A673 (cell line): Measurements from ENCODE around the gene PRTG. TPM values are rescaled to one million over a fixed set of nuclear protein-coding genes. Genes with fewer than 3 reads are reported as not detected.

Source experiments
- BruUV-seq: library from RNA; stranded (reverse); fragments of 400-500 nt; replicated peaks from 2 replicates; lab custom pipeline; 2021; lab: Mats Ljungman, UMichigan
- CTCF ChIA-PET: fragments of 300-600 bp; sonication (Branson Sonifier 250); formaldehyde crosslinking; loops from one replicate; lab custom pipeline; 2022; ENCODE audit warnings: antibody characterized with exemption; lab: Charles Lee
- POLR2A ChIA-PET: fragments of 300-600 bp; sonication (Branson Sonifier 250); formaldehyde crosslinking; loops from one replicate; lab custom pipeline; 2022; ENCODE audit warnings: antibody characterized with exemption; ENCODE audit not compliant: low non-redundant PET; lab: Charles Lee
- DNase-seq: peaks from one replicate; pipeline ENCODE4 v3.0.0-alpha.2; 2015; ENCODE audit warnings: low spot score
- H3K27ac ChIP-seq: fragments of 200-600 bp; sonication (generic); 2 replicates; pipeline ENCODE4 v1.5.1; 2016; ENCODE audit warnings: mixed run types, low read depth, mild to moderate bottlenecking, mixed read lengths, antibody characterized with exemption, low read length; ENCODE audit not compliant: poor library complexity, severe bottlenecking
- H3K27me3 ChIP-seq: fragments of 200-600 bp; sonication (generic); replicated peaks from 2 replicates; pipeline ENCODE4 v1.6.1; 2017; ENCODE audit warnings: mixed run types, low read depth, mild to moderate bottlenecking, mixed read lengths, antibody characterized with exemption, low read length; ENCODE audit not compliant: insufficient read depth, poor library complexity
- H3K36me3 ChIP-seq: fragments of 200-600 bp; sonication (generic); 2 replicates; pipeline ENCODE4 v1.6.1; 2016; ENCODE audit warnings: mixed run types, mild to moderate bottlenecking, mixed read lengths, antibody characterized with exemption, low read length; ENCODE audit not compliant: insufficient read depth, poor library complexity, severe bottlenecking
- H3K4me1 ChIP-seq: fragments of 200-600 bp; sonication (generic); 2 replicates; pipeline ENCODE4 v1.6.1; 2017; ENCODE audit warnings: mixed run types, mild to moderate bottlenecking, mixed read lengths, antibody characterized with exemption, low read length; ENCODE audit not compliant: insufficient read depth, poor library complexity, severe bottlenecking
- H3K4me3 ChIP-seq: fragments of 200-600 bp; sonication (generic); 2 replicates; pipeline ENCODE4 v1.5.1; 2016; ENCODE audit warnings: low read depth, mixed run types, mild to moderate bottlenecking, mixed read lengths, low read length; ENCODE audit not compliant: poor library complexity, severe bottlenecking
- H3K9me3 ChIP-seq: fragments of 200-600 bp; sonication (generic); 2 replicates; pipeline ENCODE4 v1.6.1; 2016; ENCODE audit warnings: mixed run types, low read depth, mild to moderate bottlenecking, mixed read lengths, antibody characterized with exemption, low read length; ENCODE audit not compliant: poor library complexity, severe bottlenecking
- EZH2 ChIP-seq: fragments of 200-600 bp; sonication (generic); IDR thresholded peaks from 2 replicates; pipeline ENCODE4 v1.6.1; 2017; ENCODE audit warnings: borderline replicate concordance, low read depth, mild to moderate bottlenecking, mixed read lengths, antibody characterized with exemption, low read length; ENCODE audit not compliant: poor library complexity, severe bottlenecking
- intact Hi-C: fragments of 100-400 bp; cut with micrococcal nuclease; formaldehyde crosslinking; loops from one replicate; pipeline ENCODE4 v1.10.0; 2022; ENCODE audit not compliant: unreplicated experiment
- total RNA-seq: library from RNA; stranded (reverse); gene quantifications from 2 replicates; pipeline ENCODE4 v1.2.3, GENCODE V29; 2021
- TF ChIP-seq, protein P1 (sequence below): fragments of 300-800, 200-600 bp; sonication (generic); conservative IDR thresholded peaks from 2 replicates; pipeline ENCODE4 v1.5.1; 2017; ENCODE audit warnings: low read depth, mild to moderate bottlenecking, antibody characterized with exemption, low read length, moderate library complexity, mixed read lengths

Gene PRTG
- total RNA-seq, 1 experiment from 2014 or later = 0.02 TPM

DNA sequence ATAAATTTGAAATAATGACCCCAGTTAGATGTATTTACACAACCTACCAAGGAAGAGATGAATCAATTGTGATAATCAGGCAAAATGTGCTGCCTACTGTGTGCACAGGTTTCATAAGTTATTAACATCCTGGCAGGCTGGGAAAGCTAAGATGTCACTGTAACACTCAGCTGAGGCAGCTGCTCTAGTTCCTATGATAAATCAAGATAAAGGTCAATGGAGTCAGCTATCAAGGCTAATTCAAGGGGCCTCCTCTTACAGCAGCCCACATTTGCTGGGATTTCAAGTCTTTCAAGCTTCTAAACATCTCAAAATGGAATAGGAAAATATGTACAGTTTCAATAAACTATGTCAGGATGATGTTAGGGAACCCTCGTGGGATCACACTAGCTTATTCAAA lies 84.1 kb downstream of the PRTG start:
- ChIA-PET CTCF (no interaction called here), POLR2A (interaction anchor here (0.6 kb wide), 1 partner anchor 32 kb away, joined by 8 read pairs; no protein-coding TSS in a partner anchor)
- intact Hi-C loops = no loop called here
- Histone ChIP-seq H3K27me3 (no peaks in the 10 kb centered on the region), H3K27ac (no peak overlapping the region), H3K36me3 (no peaks in the 10 kb centered on the region), H3K9me3 (no peaks in the 10 kb centered on the region), H3K4me1 (peaks cover 9% of the 10 kb centered on the region), H3K4me3 (no peak overlapping the region)
- BruUV-seq = no TSS peak
- DNase-seq = no peak
- TF ChIP-seq, protein P1, sequence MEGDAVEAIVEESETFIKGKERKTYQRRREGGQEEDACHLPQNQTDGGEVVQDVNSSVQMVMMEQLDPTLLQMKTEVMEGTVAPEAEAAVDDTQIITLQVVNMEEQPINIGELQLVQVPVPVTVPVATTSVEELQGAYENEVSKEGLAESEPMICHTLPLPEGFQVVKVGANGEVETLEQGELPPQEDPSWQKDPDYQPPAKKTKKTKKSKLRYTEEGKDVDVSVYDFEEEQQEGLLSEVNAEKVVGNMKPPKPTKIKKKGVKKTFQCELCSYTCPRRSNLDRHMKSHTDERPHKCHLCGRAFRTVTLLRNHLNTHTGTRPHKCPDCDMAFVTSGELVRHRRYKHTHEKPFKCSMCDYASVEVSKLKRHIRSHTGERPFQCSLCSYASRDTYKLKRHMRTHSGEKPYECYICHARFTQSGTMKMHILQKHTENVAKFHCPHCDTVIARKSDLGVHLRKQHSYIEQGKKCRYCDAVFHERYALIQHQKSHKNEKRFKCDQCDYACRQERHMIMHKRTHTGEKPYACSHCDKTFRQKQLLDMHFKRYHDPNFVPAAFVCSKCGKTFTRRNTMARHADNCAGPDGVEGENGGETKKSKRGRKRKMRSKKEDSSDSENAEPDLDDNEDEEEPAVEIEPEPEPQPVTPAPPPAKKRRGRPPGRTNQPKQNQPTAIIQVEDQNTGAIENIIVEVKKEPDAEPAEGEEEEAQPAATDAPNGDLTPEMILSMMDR = no peak
- TF ChIP-seq EZH2 = no peak

DNA sequence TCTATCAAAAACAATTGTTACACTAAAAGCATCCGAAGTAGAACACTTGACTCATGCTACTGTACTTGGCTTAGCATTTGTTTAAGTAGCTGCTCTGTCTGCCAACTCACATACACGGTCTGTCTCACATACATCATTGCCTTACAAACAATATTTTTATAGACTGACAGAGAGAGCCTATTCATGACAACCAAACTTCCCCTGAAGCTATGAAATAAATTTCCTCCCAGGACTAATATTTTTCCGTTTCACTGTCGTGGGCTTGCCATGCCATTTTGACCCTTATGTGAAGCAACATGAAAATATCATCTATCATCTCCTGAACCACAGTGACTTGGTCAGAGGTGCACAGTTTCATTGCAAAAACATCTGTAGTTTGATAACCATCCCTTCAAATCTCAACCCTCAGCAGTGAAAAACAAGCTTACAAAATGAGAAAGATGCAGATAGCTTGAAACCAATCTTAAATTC lies 88.4 kb downstream of the PRTG start:
- no peaks in the 10 kb centered on the region for H3K4me1 ChIP-seq
- TF ChIP-seq, protein P1 = no peak
- no peak for TF ChIP-seq EZH2
- no peak overlapping the region for H3K27ac ChIP-seq
- no peaks in the 10 kb centered on the region for H3K36me3 ChIP-seq
- no peak overlapping the region for H3K4me3 ChIP-seq
- BruUV-seq = no TSS peak
- no peak for DNase-seq
- intact Hi-C loops = loop anchor here (5.0 kb wide), 1 partner anchor 88 kb away; the partner anchor contains the start of gene PRTG
- H3K9me3 ChIP-seq = no peaks in the 10 kb centered on the region
- POLR2A ChIA-PET = no interaction called here
- no peaks in the 10 kb centered on the region for H3K27me3 ChIP-seq
- CTCF ChIA-PET = no interaction called here

DNA sequence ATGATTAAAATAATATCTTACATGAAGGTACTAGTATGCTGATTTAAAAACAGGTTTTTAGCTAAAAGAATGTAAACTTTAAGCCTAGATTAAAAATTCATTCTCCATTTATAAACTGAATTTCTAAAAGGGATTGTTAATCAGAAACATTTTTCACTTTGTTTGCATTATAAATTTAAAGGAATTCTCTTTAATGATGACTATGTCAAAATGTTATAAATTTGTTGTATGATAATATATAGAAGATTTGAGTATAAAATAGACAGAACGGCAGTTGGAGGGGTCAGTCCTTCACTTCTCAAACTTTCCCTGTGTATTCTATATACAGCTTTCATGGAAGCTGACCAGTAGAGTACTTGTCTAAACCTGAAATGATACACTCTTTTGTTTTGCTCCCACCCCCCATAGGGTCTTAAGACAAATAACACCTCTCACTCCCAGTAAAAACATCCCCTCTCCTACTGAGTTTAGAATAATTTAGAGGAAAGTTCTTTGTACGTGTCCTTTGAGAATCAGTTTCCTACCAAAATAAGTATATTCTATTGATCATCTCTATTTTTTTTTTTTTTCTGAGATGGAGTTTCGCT lies 90.0 kb downstream of the PRTG start:
- Histone ChIP-seq H3K4me3 (no peak overlapping the region), H3K27ac (no peak overlapping the region), H3K27me3 (no peaks in the 10 kb centered on the region), H3K9me3 (no peaks in the 10 kb centered on the region), H3K4me1 (no peaks in the 10 kb centered on the region), H3K36me3 (no peaks in the 10 kb centered on the region)
- DNase-seq = no peak
- POLR2A ChIA-PET = no interaction called here
- TF ChIP-seq, protein P1 = no peak
- no peak for TF ChIP-seq EZH2
- no TSS peak for BruUV-seq
- CTCF ChIA-PET = no interaction called here
- intact Hi-C loops = loop anchor here (5.0 kb wide), 1 partner anchor 89 kb away; the partner anchor contains the start of gene PRTG
